WTC11 (cell line): Measurements from ENCODE around the gene CYP2F1. TPM values are rescaled to one million over a fixed set of nuclear protein-coding genes. Genes with fewer than 3 reads are reported as not detected.
A peak's percentile ranks its signal among the peaks of the same experiment; 100 is the strongest.

Experiments used
- ATAC-seq: fragments of 200-7000 bp; cut with Tn5 transposase; 2 replicates; pipeline ENCODE4 v1.10.0; 2021; ENCODE audit warnings: mild to moderate bottlenecking, moderate library complexity
- CTCF ChIA-PET: fragments of 300-600 bp; sonication (Branson Sonifier 250); formaldehyde crosslinking; loops from one replicate; lab custom pipeline; 2021; ENCODE audit warnings: antibody characterized with exemption; lab: Charles Lee
- POLR2A ChIA-PET: fragments of 350-600 bp; sonication (Branson Sonifier 250); formaldehyde crosslinking; loops from one replicate; lab custom pipeline; 2021; ENCODE audit warnings: antibody characterized with exemption; lab: Charles Lee
- DNase-seq: peaks from one replicate; pipeline ENCODE4 v3.0.0; 2021; ENCODE audit warnings: low spot score
- H3K27ac Mint-ChIP-seq: 2 replicates; pipeline ENCODE4 v1.8.0; 2021; ENCODE audit warnings: mixed read lengths
- H3K27me3 Mint-ChIP-seq: 2 replicates; pipeline ENCODE4 v1.8.0; 2021; ENCODE audit warnings: low read depth, mild to moderate bottlenecking, moderate library complexity, mixed read lengths
- H3K36me3 Mint-ChIP-seq: 2 replicates; pipeline ENCODE4 v1.8.0; 2021; ENCODE audit warnings: mixed read lengths
- H3K4me1 Mint-ChIP-seq: 2 replicates; pipeline ENCODE4 v1.8.0; 2022; ENCODE audit warnings: mixed read lengths
- H3K4me3 Mint-ChIP-seq: 2 replicates; pipeline ENCODE4 v1.8.0; 2021; ENCODE audit warnings: mild to moderate bottlenecking, moderate library complexity, mixed read lengths
- H3K9me3 Mint-ChIP-seq: 2 replicates; pipeline ENCODE4 v1.8.0; 2021; ENCODE audit warnings: mixed read lengths
- CREB1 ChIP-seq: sonication (generic); formaldehyde crosslinking; IDR thresholded peaks from 2 replicates; pipeline ENCODE4 v1.8.0; 2023; ENCODE audit warnings: mild to moderate bottlenecking, missing genetic modification reagents
- E2F4 ChIP-seq: sonication (generic); formaldehyde crosslinking; IDR thresholded peaks from 2 replicates; pipeline ENCODE4 v1.8.1; 2022; ENCODE audit warnings: low read depth, mild to moderate bottlenecking, moderate library complexity, missing genetic modification reagents, borderline replicate concordance
- ETV6 ChIP-seq: sonication (generic); formaldehyde crosslinking; IDR thresholded peaks from 2 replicates; pipeline ENCODE4 v1.8.1; 2022; ENCODE audit warnings: mild to moderate bottlenecking, missing genetic modification reagents
- FOXP1 ChIP-seq: sonication (generic); formaldehyde crosslinking; IDR thresholded peaks from 2 replicates; pipeline ENCODE4 v1.8.0; 2022; ENCODE audit warnings: missing genetic modification reagents, mild to moderate bottlenecking, moderate library complexity, borderline replicate concordance
- HMGXB4 ChIP-seq: sonication (generic); formaldehyde crosslinking; IDR thresholded peaks from 2 replicates; pipeline ENCODE4 v1.8.1; 2023; ENCODE audit warnings: mild to moderate bottlenecking, moderate library complexity, missing genetic modification reagents
- JUN ChIP-seq: sonication (generic); formaldehyde crosslinking; IDR thresholded peaks from 2 replicates; pipeline ENCODE4 v1.8.0; 2023; ENCODE audit warnings: mild to moderate bottlenecking, missing genetic modification reagents
- TCF7 ChIP-seq: sonication (generic); formaldehyde crosslinking; IDR thresholded peaks from 2 replicates; pipeline ENCODE4 v1.8.0; 2022; ENCODE audit warnings: mild to moderate bottlenecking, low read depth, missing genetic modification reagents, moderate library complexity
- TEAD1 ChIP-seq: sonication (generic); formaldehyde crosslinking; IDR thresholded peaks from 2 replicates; pipeline ENCODE4 v1.8.0; 2022; ENCODE audit warnings: mild to moderate bottlenecking, missing genetic modification reagents
- ZNF121 ChIP-seq: sonication (generic); formaldehyde crosslinking; IDR thresholded peaks from 2 replicates; pipeline ENCODE4 v1.8.0; 2023; ENCODE audit warnings: missing genetic modification reagents
- ZNF138 ChIP-seq: sonication (generic); formaldehyde crosslinking; conservative IDR thresholded peaks from 2 replicates; pipeline ENCODE4 v1.8.1; 2022; ENCODE audit warnings: mild to moderate bottlenecking, moderate library complexity, missing genetic modification reagents
- ZNF219 ChIP-seq: sonication (generic); formaldehyde crosslinking; IDR thresholded peaks from 2 replicates; pipeline ENCODE4 v1.8.0; 2023; ENCODE audit warnings: missing genetic modification reagents, mild to moderate bottlenecking, borderline replicate concordance
- ZNF416 ChIP-seq: fragments of 250-450 bp; sonication (Bioruptor Pico); IDR thresholded peaks from 2 replicates; pipeline ENCODE4 v1.9.0; 2021; ENCODE audit warnings: mild to moderate bottlenecking, inconsistent platforms
- total RNA-seq: library from RNA; stranded (reverse); gene quantifications from 3 replicates; pipeline ENCODE4 v1.2.3, GENCODE V29; 2021
- TF ChIP-seq, protein P1 (sequence below): fragments of 250-450 bp; sonication (Bioruptor Pico); IDR thresholded peaks from 2 replicates; pipeline ENCODE4 v1.8.0; 2021; ENCODE audit warnings: mild to moderate bottlenecking
- TF ChIP-seq, protein P2 (sequence below): sonication (generic); formaldehyde crosslinking; IDR thresholded peaks from 2 replicates; pipeline ENCODE4 v1.8.1; 2022; ENCODE audit warnings: mild to moderate bottlenecking, missing genetic modification reagents, moderate library complexity, borderline replicate concordance
- TF ChIP-seq, protein P3 (sequence below): sonication (generic); formaldehyde crosslinking; IDR thresholded peaks from 2 replicates; pipeline ENCODE4 v1.8.1; 2023; ENCODE audit warnings: mild to moderate bottlenecking, missing genetic modification reagents, moderate library complexity
- TF ChIP-seq, protein P4 (sequence below): sonication (generic); formaldehyde crosslinking; IDR thresholded peaks from 2 replicates; pipeline ENCODE4 v1.8.0; 2022; ENCODE audit warnings: mild to moderate bottlenecking, missing genetic modification reagents
- TF ChIP-seq, protein P5 (sequence below): sonication (generic); formaldehyde crosslinking; IDR thresholded peaks from 2 replicates; pipeline ENCODE4 v1.8.1; 2022; ENCODE audit warnings: mild to moderate bottlenecking, moderate library complexity, missing genetic modification reagents
- TF ChIP-seq, protein P6 (sequence below): sonication (generic); formaldehyde crosslinking; IDR thresholded peaks from 2 replicates; pipeline ENCODE4 v1.8.1; 2023; ENCODE audit warnings: mild to moderate bottlenecking, missing genetic modification reagents, moderate library complexity
- TF ChIP-seq, protein P7 (sequence below): sonication (generic); formaldehyde crosslinking; IDR thresholded peaks from 2 replicates; pipeline ENCODE4 v1.8.1; 2023; ENCODE audit warnings: mild to moderate bottlenecking, missing genetic modification reagents
- TF ChIP-seq, protein P8 (sequence below): sonication (generic); formaldehyde crosslinking; IDR thresholded peaks from 2 replicates; pipeline ENCODE4 v1.8.0; 2023; ENCODE audit warnings: missing genetic modification reagents, mild to moderate bottlenecking, borderline replicate concordance

CYP2F1 gene
- total RNA-seq, 1 experiment from 2014 or later = 0.24 TPM

- Mint-ChIP-seq H3K4me3 (no peak overlapping the region), H3K4me1 (peaks cover 13% of the 10 kb centered on the region), H3K27me3 (peaks cover 60% of the 10 kb centered on the region), H3K27ac (no peak overlapping the region), H3K36me3 (peaks cover 4% of the 10 kb centered on the region), H3K9me3 (peaks cover 19% of the 10 kb centered on the region)
- TF ChIP-seq FOXP1 (CRISPR knock-in tag) (no peak), ETV6 (CRISPR knock-in tag) (no peak), TEAD1 (CRISPR knock-in tag) (no peak), HMGXB4 (CRISPR knock-in tag) (no peak)
- TF ChIP-seq, protein P1, sequence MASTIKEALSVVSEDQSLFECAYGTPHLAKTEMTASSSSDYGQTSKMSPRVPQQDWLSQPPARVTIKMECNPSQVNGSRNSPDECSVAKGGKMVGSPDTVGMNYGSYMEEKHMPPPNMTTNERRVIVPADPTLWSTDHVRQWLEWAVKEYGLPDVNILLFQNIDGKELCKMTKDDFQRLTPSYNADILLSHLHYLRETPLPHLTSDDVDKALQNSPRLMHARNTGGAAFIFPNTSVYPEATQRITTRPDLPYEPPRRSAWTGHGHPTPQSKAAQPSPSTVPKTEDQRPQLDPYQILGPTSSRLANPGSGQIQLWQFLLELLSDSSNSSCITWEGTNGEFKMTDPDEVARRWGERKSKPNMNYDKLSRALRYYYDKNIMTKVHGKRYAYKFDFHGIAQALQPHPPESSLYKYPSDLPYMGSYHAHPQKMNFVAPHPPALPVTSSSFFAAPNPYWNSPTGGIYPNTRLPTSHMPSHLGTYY (CRISPR knock-in tag) = no peak
- TF ChIP-seq, protein P2, sequence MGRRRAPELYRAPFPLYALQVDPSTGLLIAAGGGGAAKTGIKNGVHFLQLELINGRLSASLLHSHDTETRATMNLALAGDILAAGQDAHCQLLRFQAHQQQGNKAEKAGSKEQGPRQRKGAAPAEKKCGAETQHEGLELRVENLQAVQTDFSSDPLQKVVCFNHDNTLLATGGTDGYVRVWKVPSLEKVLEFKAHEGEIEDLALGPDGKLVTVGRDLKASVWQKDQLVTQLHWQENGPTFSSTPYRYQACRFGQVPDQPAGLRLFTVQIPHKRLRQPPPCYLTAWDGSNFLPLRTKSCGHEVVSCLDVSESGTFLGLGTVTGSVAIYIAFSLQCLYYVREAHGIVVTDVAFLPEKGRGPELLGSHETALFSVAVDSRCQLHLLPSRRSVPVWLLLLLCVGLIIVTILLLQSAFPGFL (CRISPR knock-in tag) = no peak
- TF ChIP-seq, protein P3, sequence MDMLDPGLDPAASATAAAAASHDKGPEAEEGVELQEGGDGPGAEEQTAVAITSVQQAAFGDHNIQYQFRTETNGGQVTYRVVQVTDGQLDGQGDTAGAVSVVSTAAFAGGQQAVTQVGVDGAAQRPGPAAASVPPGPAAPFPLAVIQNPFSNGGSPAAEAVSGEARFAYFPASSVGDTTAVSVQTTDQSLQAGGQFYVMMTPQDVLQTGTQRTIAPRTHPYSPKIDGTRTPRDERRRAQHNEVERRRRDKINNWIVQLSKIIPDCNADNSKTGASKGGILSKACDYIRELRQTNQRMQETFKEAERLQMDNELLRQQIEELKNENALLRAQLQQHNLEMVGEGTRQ = no peak
- TF ChIP-seq, protein P4, sequence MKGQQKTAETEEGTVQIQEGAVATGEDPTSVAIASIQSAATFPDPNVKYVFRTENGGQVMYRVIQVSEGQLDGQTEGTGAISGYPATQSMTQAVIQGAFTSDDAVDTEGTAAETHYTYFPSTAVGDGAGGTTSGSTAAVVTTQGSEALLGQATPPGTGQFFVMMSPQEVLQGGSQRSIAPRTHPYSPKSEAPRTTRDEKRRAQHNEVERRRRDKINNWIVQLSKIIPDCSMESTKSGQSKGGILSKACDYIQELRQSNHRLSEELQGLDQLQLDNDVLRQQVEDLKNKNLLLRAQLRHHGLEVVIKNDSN (CRISPR knock-in tag) = no peak
- TF ChIP-seq, protein P5, sequence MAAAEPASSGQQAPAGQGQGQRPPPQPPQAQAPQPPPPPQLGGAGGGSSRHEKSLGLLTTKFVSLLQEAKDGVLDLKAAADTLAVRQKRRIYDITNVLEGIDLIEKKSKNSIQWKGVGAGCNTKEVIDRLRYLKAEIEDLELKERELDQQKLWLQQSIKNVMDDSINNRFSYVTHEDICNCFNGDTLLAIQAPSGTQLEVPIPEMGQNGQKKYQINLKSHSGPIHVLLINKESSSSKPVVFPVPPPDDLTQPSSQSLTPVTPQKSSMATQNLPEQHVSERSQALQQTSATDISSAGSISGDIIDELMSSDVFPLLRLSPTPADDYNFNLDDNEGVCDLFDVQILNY (CRISPR knock-in tag) = no peak
- ChIA-PET CTCF (no interaction called here), POLR2A (no interaction called here)
- ATAC-seq (no peak), DNase-seq (no peak)
Measured at GRCh38 chr19:41085748-41086415, 28.4 kb upstream of the CYP2F1 start.

GRCh38 chr19:41088151-41088550 is 26.1 kb upstream of the CYP2F1 start, which contains the start of gene CYP2A13:
Gene CYP2A13, plus strand, starts transcription at chr19:41088451. Its CDS starts 21 bp downstream, at chr19:41088472.
- Mint-ChIP-seq H3K4me1 (peaks cover 13% of the 10 kb centered on the region), H3K27me3 (peaks cover 80% of the 10 kb centered on the region), H3K9me3 (peaks cover 7% of the 10 kb centered on the region), H3K36me3 (no peaks in the 10 kb centered on the region), H3K27ac (no peak within 1 kb of the TSS), H3K4me3 (peak within 1 kb of the TSS; percentile 65)
- CTCF ChIA-PET = no interaction called here
- POLR2A ChIA-PET = no interaction called here
- DNase-seq (no peak), ATAC-seq (no peak)
- TF ChIP-seq TCF7 (CRISPR knock-in tag) (no peak), ZNF138 (CRISPR knock-in tag) (no peak), CREB1 (CRISPR knock-in tag) (no peak), E2F4 (no peak), ZNF219 (CRISPR knock-in tag) (no peak), ZNF416 (CRISPR knock-in tag) (no peak), JUN (no peak), ZNF121 (CRISPR knock-in tag) (no peak)
- TF ChIP-seq, protein P6, sequence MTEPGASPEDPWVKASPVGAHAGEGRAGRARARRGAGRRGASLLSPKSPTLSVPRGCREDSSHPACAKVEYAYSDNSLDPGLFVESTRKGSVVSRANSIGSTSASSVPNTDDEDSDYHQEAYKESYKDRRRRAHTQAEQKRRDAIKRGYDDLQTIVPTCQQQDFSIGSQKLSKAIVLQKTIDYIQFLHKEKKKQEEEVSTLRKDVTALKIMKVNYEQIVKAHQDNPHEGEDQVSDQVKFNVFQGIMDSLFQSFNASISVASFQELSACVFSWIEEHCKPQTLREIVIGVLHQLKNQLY = no peak
- TF ChIP-seq, protein P7, sequence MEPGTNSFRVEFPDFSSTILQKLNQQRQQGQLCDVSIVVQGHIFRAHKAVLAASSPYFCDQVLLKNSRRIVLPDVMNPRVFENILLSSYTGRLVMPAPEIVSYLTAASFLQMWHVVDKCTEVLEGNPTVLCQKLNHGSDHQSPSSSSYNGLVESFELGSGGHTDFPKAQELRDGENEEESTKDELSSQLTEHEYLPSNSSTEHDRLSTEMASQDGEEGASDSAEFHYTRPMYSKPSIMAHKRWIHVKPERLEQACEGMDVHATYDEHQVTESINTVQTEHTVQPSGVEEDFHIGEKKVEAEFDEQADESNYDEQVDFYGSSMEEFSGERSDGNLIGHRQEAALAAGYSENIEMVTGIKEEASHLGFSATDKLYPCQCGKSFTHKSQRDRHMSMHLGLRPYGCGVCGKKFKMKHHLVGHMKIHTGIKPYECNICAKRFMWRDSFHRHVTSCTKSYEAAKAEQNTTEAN (CRISPR knock-in tag) = no peak
- TF ChIP-seq, protein P8, sequence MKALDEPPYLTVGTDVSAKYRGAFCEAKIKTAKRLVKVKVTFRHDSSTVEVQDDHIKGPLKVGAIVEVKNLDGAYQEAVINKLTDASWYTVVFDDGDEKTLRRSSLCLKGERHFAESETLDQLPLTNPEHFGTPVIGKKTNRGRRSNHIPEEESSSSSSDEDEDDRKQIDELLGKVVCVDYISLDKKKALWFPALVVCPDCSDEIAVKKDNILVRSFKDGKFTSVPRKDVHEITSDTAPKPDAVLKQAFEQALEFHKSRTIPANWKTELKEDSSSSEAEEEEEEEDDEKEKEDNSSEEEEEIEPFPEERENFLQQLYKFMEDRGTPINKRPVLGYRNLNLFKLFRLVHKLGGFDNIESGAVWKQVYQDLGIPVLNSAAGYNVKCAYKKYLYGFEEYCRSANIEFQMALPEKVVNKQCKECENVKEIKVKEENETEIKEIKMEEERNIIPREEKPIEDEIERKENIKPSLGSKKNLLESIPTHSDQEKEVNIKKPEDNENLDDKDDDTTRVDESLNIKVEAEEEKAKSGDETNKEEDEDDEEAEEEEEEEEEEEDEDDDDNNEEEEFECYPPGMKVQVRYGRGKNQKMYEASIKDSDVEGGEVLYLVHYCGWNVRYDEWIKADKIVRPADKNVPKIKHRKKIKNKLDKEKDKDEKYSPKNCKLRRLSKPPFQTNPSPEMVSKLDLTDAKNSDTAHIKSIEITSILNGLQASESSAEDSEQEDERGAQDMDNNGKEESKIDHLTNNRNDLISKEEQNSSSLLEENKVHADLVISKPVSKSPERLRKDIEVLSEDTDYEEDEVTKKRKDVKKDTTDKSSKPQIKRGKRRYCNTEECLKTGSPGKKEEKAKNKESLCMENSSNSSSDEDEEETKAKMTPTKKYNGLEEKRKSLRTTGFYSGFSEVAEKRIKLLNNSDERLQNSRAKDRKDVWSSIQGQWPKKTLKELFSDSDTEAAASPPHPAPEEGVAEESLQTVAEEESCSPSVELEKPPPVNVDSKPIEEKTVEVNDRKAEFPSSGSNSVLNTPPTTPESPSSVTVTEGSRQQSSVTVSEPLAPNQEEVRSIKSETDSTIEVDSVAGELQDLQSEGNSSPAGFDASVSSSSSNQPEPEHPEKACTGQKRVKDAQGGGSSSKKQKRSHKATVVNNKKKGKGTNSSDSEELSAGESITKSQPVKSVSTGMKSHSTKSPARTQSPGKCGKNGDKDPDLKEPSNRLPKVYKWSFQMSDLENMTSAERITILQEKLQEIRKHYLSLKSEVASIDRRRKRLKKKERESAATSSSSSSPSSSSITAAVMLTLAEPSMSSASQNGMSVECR (CRISPR knock-in tag) = no peak
